ENCODE results near the gene UVRAG. TPM values are rescaled to one million over a fixed set of nuclear protein-coding genes. Genes with fewer than 3 reads are reported as not detected.
A peak's percentile ranks its signal among the peaks of the same experiment; 100 is the strongest.

The UVRAG gene
- 10 to 100 TPM; 15.6 to 17.3 (median 16.7) TPM for polyA plus RNA-seq (ENCODE audit: insufficient read length in 3 of 3)
- long read RNA-seq, donor 1, full-length matches to known transcripts, result 3 of 3 reads
- long read RNA-seq, donor 1, partial matches to known transcripts, result 0 of 3 reads
- long read RNA-seq, donor 1, other reads (novel, unspliced or antisense), result 0 of 3 reads
- long read RNA-seq, donor 2, full-length matches to known transcripts, result 9 of 9 reads
- long read RNA-seq, donor 2, partial matches to known transcripts, result 0 of 9 reads
- long read RNA-seq, donor 2, other reads (novel, unspliced or antisense), result 0 of 9 reads
- long read RNA-seq, donor 3, full-length matches to known transcripts, result 2 of 2 reads
- long read RNA-seq, donor 3, partial matches to known transcripts, result 0 of 2 reads
- long read RNA-seq, donor 3, other reads (novel, unspliced or antisense), result 0 of 2 reads
- long read RNA-seq, donor 4, full-length matches to known transcripts, result 3 of 3 reads
- long read RNA-seq, donor 4, partial matches to known transcripts, result 0 of 3 reads
- long read RNA-seq, donor 4, other reads (novel, unspliced or antisense), result 0 of 3 reads
- long read RNA-seq, donor 5, full-length matches to known transcripts, result 1 of 1 reads
- long read RNA-seq, donor 5, partial matches to known transcripts, result 0 of 1 reads
- long read RNA-seq, donor 5, other reads (novel, unspliced or antisense), result 0 of 1 reads
- long read RNA-seq, donor 6, full-length matches to known transcripts, result 2 of 2 reads
- long read RNA-seq, donor 6, partial matches to known transcripts, result 0 of 2 reads
- long read RNA-seq, donor 6, other reads (novel, unspliced or antisense), result 0 of 2 reads
- long read RNA-seq, donor 7, full-length matches to known transcripts, result 4 of 4 reads
- long read RNA-seq, donor 7, partial matches to known transcripts, result 0 of 4 reads
- long read RNA-seq, donor 7, other reads (novel, unspliced or antisense), result 0 of 4 reads
- long read RNA-seq, donor 8, full-length matches to known transcripts, result 1 of 1 reads
- long read RNA-seq, donor 8, partial matches to known transcripts, result 0 of 1 reads
- long read RNA-seq, donor 8, other reads (novel, unspliced or antisense), result 0 of 1 reads
- long read RNA-seq, donor 9, full-length matches to known transcripts, result 3 of 8 reads
- long read RNA-seq, donor 9, partial matches to known transcripts, result 5 of 8 reads
- long read RNA-seq, donor 9, other reads (novel, unspliced or antisense), result 0 of 8 reads
- long read RNA-seq, donor 10, full-length matches to known transcripts, result 3 of 3 reads
- long read RNA-seq, donor 10, partial matches to known transcripts, result 0 of 3 reads
- long read RNA-seq, donor 10, other reads (novel, unspliced or antisense), result 0 of 3 reads
- long read RNA-seq, donor 11, full-length matches to known transcripts, result 2 of 2 reads
- long read RNA-seq, donor 11, partial matches to known transcripts, result 0 of 2 reads
- long read RNA-seq, donor 11, other reads (novel, unspliced or antisense), result 0 of 2 reads
- long read RNA-seq, donor 12, full-length matches to known transcripts, result 2 of 2 reads
- long read RNA-seq, donor 12, partial matches to known transcripts, result 0 of 2 reads
- long read RNA-seq, donor 12, other reads (novel, unspliced or antisense), result 0 of 2 reads
- long read RNA-seq, donor 13, result 0 reads
- long read RNA-seq, donor 14, result 0 reads
- long read RNA-seq, donor 15, full-length matches to known transcripts, result 7 of 7 reads
- long read RNA-seq, donor 15, partial matches to known transcripts, result 0 of 7 reads
- long read RNA-seq, donor 15, other reads (novel, unspliced or antisense), result 0 of 7 reads
- long read RNA-seq, donor 16, full-length matches to known transcripts, result 1 of 1 reads
- long read RNA-seq, donor 16, partial matches to known transcripts, result 0 of 1 reads
- long read RNA-seq, donor 16, other reads (novel, unspliced or antisense), result 0 of 1 reads

DNA sequence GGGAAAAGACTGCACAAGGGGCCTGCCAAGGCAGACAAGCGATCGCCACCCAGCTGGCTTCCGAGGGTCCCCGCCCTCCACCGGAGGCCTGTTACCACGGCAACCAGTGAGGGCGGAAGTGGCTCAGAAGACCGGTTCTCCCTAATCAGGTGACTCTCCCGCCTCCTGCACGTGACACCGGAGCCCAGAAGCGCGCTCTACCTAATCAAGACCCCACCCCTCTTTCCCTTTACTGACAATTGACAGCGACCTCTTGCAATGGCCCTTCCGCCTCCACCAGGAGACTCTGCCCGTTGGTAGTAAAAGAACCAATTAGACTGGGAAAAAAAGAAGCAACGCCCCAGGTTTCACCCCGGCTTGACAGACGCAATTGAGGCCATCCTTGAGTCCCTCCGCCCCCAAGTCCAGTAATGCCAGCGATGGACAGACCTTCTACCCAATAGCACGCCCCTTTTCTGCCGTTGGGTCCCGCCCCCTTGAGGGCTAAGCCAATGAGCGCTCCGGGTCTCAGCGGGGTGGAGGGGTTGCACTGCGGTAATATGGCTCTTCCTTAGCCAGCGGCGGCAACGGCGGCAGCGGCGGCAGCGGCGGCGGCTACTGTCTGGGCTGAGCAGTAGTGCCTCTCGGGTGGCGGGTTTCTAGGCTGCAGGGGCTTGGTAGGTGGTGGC, at the start of gene UVRAG:
TSS of gene UVRAG (plus strand) at position 534 of the 668 bp plus-strand sequence. CDS start 198 bp downstream, outside the sequence.
- peak; percentile 99 for DNase-seq

GRCh38 chr11:75766443-75767227, 48.4 kb upstream of the UVRAG start:
- no peak for DNase-seq

DNA sequence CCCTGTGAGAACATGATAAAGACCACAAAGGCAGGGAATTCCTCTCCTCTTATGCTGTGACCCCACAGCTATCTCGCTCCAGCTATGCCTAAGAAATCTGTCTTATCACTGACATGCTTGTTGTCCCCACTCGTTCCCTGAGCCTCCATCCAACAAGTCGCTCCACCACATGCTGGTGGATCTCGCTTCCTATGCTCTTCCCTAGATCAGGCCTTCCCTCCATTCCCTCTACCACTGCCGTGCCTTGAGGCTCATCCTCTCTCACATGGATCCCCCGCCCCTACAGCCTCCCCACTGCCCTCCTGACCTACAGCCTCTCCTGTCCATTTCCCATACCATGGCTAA, 47.8 kb upstream of the UVRAG start:
- no peak for DNase-seq

DNA sequence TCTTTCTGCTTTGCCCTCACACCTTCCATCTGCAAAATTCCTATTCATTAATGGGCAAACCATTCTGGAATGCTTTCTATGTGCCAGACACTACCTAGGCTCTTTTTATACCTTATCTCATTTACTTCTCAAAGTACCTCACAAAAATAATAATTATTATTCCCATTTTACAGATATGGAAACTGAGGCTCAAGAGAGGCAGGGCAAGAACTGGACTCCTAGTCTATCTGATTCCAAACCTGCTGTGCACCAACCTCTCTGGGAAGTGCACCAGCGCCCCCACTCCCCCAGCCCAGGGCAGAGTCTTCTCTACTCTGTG, 47.3 kb upstream of the UVRAG start:
- DNase-seq, result no peak

- DNase-seq, result peak; percentile 83
These were observed 46.7 kb upstream of the UVRAG start, which contains the start of gene DGAT2 for GRCh38 chr11:75768112-75768908. TSS of gene DGAT2 (plus strand) at chr11:75768778. CDS start at chr11:75768992, 214 bp downstream.

DNA sequence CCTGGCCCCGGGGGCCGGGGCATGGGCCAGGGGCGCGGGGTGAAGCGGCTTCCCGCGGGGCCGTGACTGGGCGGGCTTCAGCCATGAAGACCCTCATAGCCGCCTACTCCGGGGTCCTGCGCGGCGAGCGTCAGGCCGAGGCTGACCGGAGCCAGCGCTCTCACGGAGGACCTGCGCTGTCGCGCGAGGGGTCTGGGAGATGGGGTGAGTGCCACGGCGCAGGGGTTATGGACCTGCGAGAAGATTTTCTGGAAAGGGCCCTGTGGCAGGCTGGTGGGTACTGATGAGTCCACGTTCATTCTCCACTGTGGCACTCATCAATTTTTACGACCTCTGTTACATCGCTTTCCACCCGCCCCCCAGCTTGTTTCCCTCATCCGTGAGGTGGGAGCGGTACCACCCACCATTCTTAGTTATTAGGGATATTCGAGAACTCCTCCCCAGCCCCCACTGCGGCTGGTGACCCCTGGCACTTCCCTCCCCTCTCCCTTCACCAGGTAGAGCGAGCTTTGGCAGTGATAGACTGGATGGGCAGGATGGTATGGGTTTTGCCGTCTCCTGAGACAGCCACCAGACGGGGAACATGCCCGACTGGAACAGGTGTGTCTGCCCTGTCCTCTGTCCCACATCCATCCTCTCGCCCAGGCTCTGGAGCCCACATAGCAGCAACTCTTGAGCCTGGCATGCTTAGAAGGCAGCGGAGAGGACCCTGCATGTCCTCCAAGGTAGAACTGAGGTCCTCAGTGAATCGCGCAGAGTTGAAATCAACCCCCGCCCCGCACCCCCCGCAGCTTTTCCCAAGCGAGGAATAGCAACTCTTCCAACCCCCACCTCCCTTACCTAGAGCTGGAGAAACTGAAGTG, 45.9 kb upstream of the UVRAG start:
- peak; percentile 4 for DNase-seq

DNA sequence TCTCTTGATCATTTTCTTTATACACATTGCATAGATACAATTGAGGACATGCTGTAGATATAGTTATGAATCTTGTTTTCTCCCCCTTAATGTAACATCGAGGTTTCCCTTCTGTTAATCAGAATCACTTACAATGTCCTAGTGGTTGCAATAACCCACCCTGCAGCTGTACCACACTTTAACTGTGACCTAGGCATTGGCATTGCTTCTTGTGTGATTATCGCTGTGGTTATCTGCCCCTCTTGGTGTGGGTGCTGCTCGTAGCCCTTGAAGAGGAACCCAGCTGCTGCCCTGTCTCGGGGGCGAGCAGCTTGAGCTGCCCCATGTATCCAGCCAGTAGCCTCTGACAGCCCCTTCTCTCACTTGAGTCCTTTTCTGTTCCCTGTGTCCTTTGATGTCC, 44.9 kb upstream of the UVRAG start:
- DNase-seq, result no peak

- DNase-seq, result no peak
These were observed 43.2 kb upstream of the UVRAG start for GRCh38 chr11:75771646-75772410.

DNA sequence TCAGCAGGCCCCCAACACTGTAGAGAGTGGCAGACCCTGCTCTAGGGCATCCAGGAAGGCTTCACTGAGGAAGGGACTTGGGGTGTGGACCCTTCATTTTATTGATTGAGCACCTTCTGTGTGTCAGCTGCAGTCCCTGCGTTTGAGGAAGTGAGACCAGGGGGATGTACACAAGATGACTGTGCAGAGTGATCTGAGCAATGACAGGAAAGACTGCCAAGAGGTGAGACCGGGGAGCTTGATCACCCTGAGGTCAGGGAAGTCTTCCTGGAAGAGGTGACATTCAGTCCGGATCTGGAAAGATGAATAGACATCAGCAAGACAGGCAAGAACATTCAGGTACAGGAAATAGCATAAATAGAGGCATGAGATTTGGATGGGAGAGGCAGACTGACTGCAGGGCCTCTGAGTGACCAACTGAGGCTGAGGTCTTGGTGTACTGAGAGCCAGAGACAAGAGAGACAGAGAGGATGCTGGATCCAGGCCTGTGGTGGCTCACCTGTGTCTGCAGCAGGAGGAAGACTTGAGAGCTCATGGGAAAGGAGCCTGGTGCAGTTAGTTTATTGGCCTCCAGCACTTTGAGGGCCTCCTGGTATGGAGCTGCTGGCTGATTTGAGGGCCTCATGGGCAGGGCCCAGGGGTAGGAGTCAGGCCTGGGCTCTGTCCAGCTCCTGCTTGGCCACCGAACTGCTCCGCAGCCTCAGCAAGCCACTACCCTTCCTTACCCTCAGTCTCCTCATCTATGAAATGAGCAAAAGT, 41.2 kb upstream of the UVRAG start:
- DNase-seq, result no peak

DNA sequence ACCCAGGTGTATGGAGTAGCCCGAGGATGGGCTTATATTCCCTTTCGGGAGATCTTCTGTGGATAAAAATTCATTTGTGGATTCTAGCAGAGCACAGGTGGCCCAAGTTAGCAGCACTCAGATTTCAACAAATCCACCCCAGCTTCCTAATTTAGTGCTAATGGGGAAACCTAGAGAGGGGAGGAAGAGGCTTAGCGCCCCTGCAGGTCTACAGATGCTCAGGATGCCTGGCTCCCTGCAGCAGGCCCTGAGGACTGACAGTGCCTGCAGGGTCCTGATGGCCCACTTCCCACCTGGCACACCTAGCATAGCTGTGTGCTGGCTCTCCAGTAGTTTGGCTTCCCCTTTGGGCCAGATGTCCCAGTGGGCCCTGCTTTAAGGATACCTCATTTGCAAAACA, 40.0 kb upstream of the UVRAG start:
- no peak for DNase-seq

GRCh38 chr11:75776546-75776945, 38.5 kb upstream of the UVRAG start:
- no peak for DNase-seq

GRCh38 chr11:75777461-75778110, 37.4 kb upstream of the UVRAG start:
- no peak for DNase-seq

DNA sequence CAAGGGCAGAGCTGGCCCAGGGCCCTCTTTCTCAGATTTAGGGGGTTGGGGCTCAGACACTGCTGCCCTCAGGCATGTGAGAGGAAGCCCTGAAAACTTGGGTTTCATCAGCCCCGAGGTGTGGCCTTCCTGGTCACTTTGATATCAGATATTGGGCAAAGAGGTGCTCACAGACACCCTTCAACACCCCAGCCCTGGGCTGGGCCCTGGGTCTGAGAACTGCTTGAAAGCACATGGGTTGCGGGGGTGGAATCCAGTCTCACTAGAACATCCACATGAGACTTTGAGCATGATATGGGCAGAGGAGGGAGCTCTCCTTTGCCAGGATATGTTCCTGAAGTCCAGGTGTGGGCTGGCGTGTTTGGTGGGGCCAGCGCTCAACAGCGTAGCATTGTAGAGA, 36.0 kb upstream of the UVRAG start:
- no peak for DNase-seq

DNA sequence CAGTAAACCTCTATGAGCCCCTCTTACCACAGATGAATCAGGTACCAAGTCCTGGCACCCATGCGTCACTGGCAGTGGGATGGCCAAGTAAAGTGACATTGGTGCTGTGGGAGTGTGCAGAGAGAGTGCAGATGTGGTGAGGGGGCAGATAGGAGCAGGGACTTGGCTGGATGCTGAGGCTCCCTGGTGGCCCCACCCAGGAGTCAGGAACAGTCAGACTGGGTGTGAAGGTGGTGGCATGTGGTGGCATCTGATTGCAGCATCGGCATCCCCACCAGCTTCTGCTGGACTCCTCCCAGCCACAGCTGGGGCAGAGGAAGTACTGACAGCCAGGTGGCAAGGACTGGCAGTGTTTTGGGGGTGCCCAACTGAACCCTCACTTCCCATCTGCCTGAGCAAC, 35.0 kb upstream of the UVRAG start:
- DNase-seq, result no peak

DNA sequence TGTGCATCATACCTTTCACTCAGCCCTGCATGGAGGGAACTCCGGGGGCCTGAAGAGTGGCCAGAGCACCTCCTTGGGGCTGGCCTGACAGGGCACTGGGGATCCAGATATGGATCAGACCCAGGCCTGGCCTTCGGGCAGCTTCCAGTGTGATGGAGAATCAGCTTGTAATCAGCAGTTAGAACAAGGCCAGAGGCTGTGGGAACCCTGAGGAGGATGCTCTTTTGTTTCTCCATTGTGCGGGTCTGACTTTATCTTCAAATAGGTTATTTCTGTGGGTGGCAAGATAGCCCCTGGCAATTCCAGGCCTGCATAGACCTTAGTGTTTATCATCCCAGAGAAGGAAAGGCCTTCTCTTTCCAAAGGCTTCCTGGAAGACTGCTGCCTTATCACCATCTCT, 34.1 kb upstream of the UVRAG start:
- DNase-seq, result no peak
